Ovary (tissue), 3 donors: Measurements from ENCODE around the gene HBA2.

Source experiments
- EP300 ChIP-seq: sonication (generic); formaldehyde crosslinking; IDR thresholded peaks from one replicate; pipeline ENCODE4 v1.6.1; 2017; ENCODE audit warnings: antibody characterized with exemption
- TF ChIP-seq, protein P1 (sequence below), 3 donors: fragments of 450-650 bp in 2 of 3; fragments of 200-600 bp in 1 of 3; IDR thresholded peaks; one replicate each; pipeline versions ENCODE4 v1.5.1 to v1.8.0; 2016 to 2022; ENCODE audit warnings: antibody characterized with exemption in 3 of 3, mild to moderate bottlenecking in 1 of 3
- donor health status: DM: no; HTN: no; CAD: no.

DNA sequence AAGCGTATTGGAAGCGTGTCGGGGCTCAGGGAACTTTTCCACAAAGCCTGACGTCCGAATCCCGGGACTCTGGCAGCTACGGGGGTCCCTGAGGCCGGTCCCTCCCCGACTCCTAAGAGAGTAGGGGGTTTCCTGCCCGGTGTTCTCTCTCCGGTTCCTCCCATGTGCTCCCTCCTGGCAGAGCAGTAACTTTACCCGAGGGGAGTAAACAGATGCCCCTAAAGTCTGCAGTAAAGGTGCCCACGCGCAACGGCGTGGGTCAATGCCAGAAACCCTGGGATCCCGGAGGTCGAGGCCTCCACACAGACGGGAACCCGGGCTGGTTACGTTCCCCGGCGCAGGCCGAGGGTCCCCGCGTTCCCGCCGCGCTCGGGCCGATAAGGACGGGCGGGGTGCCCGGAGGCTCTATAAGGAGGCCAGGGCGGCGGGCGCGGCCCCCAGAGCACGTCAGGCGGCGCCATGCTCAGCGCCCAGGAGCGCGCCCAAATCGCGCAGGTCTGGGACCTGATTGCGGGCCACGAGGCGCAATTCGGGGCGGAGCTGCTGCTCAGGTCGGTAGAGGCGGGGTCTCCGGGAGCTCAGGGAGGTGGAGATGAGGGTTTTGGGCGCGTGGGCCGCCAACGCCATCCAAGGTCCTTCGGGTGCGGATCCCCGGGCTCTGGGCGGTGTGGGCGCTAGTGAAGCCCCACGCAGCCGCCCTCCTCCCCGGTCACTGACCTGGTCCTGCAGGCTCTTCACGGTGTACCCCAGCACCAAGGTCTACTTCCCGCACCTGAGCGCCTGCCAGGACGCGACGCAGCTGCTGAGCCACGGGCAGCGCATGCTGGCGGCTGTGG, 6.9 kb upstream of the HBA2 start, which contains the start of gene HBM:
- TF ChIP-seq, protein P1, sequence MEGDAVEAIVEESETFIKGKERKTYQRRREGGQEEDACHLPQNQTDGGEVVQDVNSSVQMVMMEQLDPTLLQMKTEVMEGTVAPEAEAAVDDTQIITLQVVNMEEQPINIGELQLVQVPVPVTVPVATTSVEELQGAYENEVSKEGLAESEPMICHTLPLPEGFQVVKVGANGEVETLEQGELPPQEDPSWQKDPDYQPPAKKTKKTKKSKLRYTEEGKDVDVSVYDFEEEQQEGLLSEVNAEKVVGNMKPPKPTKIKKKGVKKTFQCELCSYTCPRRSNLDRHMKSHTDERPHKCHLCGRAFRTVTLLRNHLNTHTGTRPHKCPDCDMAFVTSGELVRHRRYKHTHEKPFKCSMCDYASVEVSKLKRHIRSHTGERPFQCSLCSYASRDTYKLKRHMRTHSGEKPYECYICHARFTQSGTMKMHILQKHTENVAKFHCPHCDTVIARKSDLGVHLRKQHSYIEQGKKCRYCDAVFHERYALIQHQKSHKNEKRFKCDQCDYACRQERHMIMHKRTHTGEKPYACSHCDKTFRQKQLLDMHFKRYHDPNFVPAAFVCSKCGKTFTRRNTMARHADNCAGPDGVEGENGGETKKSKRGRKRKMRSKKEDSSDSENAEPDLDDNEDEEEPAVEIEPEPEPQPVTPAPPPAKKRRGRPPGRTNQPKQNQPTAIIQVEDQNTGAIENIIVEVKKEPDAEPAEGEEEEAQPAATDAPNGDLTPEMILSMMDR (IDR thresholded peaks at IDR 0.05), result no peak
- TF ChIP-seq EP300, result no peak
